GM19455 (cell line): Measurements from ENCODE around the gene ATL1.
"Not testable (repeated sequence)": the region's sequence is repeated elsewhere in the genome, so short reads cannot be mapped to it uniquely, and the experiment has no call there.

Experiments used
- ATAC-seq: cut with Tn5 transposase; IDR thresholded peaks from one replicate; pipeline ENCODE4 v1.9.1; 2021; ENCODE audit not compliant: unreplicated experiment

ATL1 gene

GRCh38 chr14:50600849-50601248 lies 40.9 kb downstream of the ATL1 start:
- no peak for ATAC-seq

- no peak for ATAC-seq
Measured at GRCh38 chr14:50601394-50601793, 41.4 kb downstream of the ATL1 start.

- no peak for ATAC-seq
Measured at GRCh38 chr14:50602035-50602434, 42.1 kb downstream of the ATL1 start.

- ATAC-seq = no peak
Measured at GRCh38 chr14:50603565-50603964, 43.6 kb downstream of the ATL1 start.

GRCh38 chr14:50605766-50606165 lies 45.8 kb downstream of the ATL1 start:
- ATAC-seq = no peak

DNA sequence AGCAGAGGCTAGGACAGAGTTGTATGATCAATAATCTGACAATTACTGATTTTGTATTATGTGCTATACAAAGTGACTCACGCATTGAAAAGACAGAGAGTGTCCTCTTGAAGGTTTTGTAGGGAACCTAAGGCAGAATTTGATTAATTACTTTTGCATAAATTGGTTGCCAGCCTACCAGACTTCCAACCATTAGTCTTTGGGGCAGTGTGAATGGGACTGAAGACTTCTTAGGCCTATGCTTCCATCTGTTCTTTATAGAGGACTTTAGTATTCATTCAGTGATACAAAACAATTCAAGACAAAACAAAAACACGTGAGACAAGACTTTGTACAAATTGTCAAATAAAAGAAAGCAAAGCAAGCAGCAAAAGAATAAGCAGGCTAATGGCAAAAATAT lies 46.5 kb downstream of the ATL1 start:
- no peak for ATAC-seq

DNA sequence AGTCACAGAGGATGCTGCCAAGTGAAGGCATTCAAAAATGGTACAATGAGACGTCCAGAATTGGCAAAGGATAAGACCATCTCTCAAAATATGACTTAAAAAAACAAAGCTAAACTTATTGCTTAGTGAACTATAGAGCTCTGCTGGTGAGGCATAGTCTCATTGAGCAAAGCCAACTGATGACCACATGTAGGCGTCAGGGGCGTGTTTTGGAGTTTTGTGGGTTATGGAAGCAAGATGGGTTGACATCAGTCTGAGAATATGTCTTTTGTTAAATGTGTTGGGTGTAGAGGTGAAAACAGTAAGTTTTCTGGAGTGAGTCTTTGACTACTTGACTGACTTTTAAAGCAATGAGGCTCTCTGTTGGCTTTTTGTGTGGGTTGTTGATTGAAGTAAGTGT lies 47.2 kb downstream of the ATL1 start:
- no peak for ATAC-seq

DNA sequence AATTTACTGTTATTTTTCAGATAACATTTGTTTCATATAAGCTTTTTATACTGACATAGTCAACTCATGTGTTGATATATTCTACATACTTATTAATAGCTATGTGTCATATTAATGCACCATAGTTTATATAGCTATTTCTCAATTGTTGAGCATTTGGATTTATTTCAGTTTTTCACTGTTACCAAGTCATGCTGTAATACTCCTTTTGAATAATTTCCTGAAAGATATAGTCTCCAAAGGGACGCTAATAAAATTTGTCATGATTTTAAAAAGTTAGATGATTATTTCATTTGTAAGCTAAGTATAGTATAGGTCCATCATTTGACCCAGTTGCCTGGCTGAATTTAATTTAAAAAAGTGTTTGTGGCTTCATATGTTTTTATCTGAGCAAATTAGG lies 47.8 kb downstream of the ATL1 start:
- no peak for ATAC-seq

DNA sequence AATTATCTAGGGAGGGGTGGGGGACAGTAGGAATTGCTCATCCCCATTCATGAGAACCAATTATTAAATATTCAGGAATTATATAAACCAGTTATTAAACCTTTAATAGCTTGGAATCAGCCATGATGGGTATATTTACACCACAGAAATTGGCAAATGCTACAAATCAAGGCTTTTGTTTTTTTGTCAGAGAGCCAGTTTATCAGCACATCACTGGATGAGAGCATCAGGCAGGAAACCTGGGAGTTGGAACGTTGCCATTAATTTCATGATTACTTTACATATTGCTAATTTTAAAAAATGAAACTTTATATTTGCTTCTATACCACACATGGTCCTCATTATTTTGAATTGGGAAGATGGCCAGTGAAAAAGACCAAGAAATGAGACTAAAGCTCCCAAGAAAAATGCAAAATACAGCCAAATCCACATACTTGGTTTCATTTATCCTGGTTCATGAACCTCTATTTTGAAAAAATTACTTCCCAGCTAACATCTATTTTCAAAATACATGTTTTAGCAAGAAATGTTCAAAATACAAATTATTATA lies 48.4 kb downstream of the ATL1 start:
- no peak for ATAC-seq

- no peak for ATAC-seq
Measured at GRCh38 chr14:50610465-50610864, 50.5 kb downstream of the ATL1 start.

- ATAC-seq = no peak
Measured at GRCh38 chr14:50612806-50613205, 52.9 kb downstream of the ATL1 start.

DNA sequence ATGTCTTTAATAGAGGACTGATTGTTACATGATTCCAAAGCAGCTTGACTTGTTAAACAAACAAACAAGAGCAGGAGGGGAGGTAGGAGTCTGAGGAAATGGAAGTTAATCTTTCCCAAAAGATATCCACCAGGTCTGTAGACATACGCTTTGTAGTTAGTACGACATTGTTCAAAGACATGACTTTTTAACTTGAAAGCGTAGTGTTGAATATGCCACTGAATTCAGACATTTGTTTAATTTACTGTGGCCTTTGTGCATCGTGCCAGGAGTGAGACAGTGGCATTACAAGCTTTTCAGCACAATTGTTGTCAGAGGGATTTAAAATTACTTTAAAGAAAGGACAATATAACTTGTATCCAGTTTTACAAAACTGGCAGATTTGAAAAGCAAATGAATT lies 55.1 kb downstream of the ATL1 start:
- no peak for ATAC-seq

DNA sequence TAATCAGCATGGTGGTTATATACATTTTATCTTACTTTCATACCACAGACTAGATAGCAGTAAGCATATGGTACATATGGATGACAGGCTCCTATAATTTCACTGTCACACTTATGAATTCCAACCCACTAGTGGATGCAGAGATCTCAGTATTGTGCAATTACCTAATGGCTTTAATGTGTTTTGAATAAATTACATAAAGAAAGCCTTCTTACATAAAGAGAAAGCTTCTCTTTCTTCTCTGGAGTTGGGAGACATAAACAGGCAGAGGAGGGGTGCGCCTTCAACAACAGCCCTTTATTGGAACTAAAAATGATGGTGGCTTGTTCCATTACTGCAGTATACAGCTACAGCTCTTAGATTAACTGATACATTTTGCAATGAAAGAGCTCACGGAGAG lies 55.6 kb downstream of the ATL1 start:
- ATAC-seq = no peak

DNA sequence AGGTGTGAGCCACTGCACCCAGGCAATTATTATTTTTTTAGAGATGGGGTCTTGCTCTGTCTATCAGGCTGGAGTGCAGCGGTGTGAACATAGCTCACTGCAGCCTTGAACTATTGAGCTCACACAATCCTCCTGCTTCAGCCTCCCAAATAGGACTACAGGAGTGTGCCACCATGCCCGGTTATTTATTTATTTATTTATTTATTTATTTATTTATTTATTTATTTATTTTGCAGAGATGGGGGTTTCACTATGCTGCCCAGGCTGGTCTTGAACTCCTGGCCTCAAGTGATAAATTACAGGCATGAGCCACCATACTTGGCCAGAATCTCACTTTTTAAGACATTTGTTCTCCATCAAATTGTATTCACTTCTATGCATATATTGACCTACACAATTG lies 56.3 kb downstream of the ATL1 start:
- no peak for ATAC-seq

GRCh38 chr14:50619569-50620141 lies 59.7 kb downstream of the ATL1 start:
- ATAC-seq = no peak

DNA sequence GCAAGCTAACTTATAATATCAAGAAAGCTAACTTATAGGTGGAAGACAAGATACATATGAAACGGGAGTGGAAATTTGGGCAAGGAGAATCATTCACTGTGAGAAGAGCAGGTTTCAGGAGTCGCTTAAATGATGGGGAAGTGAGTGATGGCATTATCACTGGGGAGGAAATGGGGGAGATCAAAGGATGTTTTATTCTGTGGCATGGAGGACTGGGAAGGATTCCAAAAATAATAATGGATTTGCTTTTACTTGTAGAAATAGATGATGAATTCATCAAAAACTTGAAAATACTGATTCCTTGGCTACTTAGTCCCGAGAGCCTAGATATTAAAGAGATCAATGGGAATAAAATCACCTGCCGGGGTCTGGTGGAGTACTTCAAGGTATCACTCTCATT lies 60.4 kb downstream of the ATL1 start:
- no peak for ATAC-seq

DNA sequence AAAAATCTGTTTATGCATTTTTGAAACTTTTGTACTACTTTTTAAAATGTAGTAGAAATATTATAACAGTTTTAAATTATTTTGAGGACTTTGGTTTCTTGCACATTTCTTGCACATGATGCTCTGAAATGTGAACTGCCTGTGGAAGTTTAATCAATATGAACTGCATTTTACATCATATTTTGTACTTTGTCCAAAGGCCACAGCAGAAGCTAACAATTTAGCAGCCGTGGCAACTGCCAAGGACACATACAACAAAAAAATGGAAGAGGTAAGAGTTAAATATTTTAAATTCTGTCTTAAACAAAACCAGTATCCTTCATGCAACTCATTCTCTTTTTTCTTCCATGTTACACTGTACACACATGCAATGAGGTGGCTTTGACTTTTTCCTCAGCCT lies 63.0 kb downstream of the ATL1 start:
- ATAC-seq = no peak

GRCh38 chr14:50624447-50624846 lies 64.5 kb downstream of the ATL1 start:
- no peak for ATAC-seq

GRCh38 chr14:50624947-50625346 lies 65.0 kb downstream of the ATL1 start:
- not testable (repeated sequence) for ATAC-seq

DNA sequence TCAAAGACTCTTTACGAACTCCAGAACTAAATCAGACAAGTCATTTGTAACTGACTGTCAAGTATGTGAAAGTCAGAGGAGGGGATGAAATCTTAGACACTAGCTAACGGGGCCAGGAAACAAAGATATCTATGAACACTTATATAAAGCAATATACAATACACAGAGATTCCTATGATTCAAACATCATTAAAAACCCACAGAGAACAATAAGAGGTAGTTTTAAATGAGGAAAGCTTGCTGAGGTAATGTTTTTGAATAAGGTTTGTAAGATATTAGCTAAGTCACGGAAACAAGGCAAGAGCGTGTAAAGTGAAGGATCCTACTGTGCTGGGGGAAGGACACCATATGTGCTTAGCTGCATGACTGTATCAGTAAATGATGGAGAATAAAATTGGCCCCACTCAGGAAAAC lies 71.5 kb downstream of the ATL1 start:
- ATAC-seq = no peak

DNA sequence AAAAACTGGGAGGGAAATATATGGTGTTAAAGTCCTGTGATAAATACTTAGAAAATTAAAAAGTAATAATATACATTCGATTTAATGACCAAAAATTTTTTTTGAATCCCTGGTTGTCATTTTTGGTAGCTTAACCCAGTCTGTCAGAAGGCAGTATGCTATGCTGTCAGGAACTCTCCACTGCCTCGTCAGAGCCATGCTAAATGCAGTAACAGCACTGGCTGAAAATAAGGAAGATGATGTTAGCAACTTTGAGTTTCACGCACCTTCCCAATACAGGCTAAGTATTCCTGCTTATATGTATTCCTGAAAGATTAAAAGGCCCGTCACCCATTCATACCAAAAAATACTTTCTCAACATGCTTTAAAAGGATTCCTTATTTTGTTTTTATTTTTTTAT lies 74.0 kb downstream of the ATL1 start:
- no peak for ATAC-seq

DNA sequence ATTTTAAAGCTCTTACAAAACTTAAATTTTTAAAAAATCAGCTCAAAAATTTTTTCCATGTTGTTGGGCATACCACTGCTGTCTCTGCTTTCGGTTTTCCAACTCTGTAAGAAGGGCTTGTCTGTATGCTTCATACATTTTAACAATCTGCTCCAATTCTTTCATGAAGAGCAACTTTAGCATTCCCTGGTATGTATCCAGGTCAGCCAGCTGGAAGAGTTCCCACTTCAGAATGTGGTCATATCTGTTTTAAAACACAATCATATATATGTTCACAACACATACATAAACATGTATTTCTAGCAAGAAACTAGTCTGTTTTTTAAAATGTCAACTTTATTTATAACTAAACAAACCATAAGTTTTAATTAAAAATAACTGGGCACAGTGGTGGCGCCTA lies 75.2 kb downstream of the ATL1 start:
- no peak for ATAC-seq

GRCh38 chr14:50647282-50647681 lies 87.3 kb downstream of the ATL1 start:
- peak; percentile 85 for ATAC-seq
